ENCODE data around the gene CAMK1D.

CAMK1D gene

DNA sequence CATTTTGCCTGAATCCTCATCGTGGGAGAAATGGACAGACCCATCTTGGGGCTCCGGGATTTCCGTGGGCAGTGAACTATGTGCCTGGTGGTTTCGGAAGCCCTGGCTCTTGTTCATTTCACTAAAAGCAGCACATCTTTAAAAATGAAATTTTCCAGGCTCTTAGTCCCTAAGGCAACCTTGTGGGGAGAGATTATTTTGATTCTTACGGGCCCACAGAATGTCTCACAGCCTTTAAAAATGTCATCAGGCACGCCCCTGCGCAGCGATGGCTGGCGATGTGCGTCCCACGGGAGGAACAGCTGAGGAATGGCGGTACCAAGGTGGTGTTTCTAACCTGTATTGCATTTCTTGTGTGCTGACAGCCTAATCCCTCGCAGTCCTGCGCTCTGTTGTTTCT lies 462.5 kb downstream of the CAMK1D start:
- Mint-ChIP-seq H3K4me1 (ENCODE audit: low read depth) (no peaks in the 10 kb centered on the region), H3K9me3 (peaks cover 13% of the 10 kb centered on the region), H3K4me3 (no peak overlapping the region), H3K27me3 (no peaks in the 10 kb centered on the region), H3K27ac (no peak overlapping the region), H3K36me3 (ENCODE audit: low read depth) (peaks cover 69% of the 10 kb centered on the region)
- intact Hi-C loops (cut with micrococcal nuclease), result no loop called here

DNA sequence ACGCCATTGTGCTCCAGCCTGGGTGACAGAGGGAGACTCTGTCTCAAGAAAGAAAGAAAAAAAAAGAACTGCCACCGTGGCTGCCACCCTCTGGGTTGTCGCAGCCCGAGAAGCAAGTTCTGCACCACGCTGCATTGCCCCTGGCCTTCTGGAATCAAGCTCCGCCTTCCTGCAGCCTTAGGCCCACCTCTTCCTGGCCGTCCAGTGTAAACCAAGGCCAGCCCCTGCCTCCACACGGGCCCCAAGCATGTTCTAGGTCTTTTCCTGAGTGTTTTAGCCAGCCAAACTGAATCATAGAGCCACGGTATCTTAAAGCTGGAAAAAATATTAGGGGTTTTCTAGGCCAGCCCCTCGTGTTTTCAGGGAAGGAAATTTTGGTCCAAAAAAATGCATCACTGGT lies 463.2 kb downstream of the CAMK1D start:
- Mint-ChIP-seq H3K9me3 (peaks cover 13% of the 10 kb centered on the region), H3K4me3 (no peak overlapping the region), H3K36me3 (ENCODE audit: low read depth) (peaks cover 69% of the 10 kb centered on the region), H3K27ac (no peak overlapping the region), H3K4me1 (ENCODE audit: low read depth) (no peaks in the 10 kb centered on the region), H3K27me3 (no peaks in the 10 kb centered on the region)
- intact Hi-C loops (cut with micrococcal nuclease), result no loop called here

DNA sequence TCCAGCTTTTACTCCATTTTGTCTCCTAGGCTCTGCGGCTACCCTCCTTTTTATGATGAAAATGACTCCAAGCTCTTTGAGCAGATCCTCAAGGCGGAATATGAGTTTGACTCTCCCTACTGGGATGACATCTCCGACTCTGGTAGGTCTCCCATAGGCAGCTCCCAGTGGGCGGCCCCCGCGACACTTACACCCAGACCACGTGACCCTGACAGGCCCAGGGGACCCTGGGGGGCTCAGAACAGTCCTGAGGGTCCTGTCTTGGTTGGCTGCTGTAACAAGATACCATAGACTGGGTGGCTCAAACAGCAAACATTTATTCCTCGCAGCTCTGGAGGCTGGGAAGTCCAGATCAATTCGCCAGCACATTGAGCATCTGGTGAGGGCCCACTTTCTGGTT lies 464.8 kb downstream of the CAMK1D start:
- Mint-ChIP-seq H3K4me1 (ENCODE audit: low read depth) (no peaks in the 10 kb centered on the region), H3K27ac (no peak overlapping the region), H3K9me3 (peaks cover 13% of the 10 kb centered on the region), H3K4me3 (no peak overlapping the region), H3K36me3 (ENCODE audit: low read depth) (peaks cover 78% of the 10 kb centered on the region), H3K27me3 (no peaks in the 10 kb centered on the region)
- intact Hi-C loops (cut with micrococcal nuclease), result no loop called here

DNA sequence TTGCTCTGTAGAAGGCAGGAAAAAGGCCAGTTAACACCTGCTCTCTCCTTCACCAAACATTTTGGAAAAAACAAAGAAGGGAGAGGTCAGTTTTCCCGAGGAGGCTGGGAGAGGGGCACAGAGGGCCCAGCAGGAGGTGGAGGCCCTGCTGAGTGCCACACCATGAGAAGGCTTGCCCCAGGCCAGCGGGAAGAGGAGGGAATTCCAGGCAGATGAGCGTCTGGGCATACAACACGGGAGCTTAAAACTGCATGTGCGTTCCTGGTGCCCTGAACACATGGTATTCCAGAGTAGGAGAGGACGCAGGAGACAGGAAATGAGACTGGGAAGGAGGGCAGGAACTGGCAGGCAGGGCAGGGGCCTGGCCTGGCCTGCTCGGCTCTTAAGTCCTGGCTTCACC lies 469.7 kb downstream of the CAMK1D start:
- H3K27ac Mint-ChIP-seq, result no peak overlapping the region
- H3K9me3 Mint-ChIP-seq, result peaks cover 20% of the 10 kb centered on the region
- intact Hi-C loops (cut with micrococcal nuclease), result no loop called here
- no peaks in the 10 kb centered on the region for H3K27me3 Mint-ChIP-seq
- H3K4me1 Mint-ChIP-seq (ENCODE audit: low read depth), result no peaks in the 10 kb centered on the region
- H3K4me3 Mint-ChIP-seq, result no peak overlapping the region
- peaks cover 95% of the 10 kb centered on the region for H3K36me3 Mint-ChIP-seq (ENCODE audit: low read depth)

DNA sequence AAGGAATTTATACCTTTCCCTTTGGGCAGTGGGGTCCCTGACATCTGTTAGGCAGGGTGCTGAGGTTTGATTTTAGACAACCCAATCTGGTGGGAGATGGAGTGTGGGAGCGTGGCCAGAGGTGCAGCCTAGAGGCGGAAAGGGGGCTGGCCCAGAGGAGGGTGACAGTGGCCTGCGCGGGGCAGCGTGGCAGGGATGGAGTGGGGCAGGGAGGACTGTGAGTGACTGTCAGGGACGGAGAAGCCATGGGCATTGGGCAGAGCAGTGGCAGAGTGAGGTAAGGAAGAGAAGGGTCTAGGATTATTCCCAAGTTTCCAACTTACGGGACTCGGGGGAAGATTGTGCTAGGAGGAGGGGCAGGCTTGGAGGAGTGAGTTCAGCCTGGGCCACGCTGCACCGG lies 470.3 kb downstream of the CAMK1D start:
- Mint-ChIP-seq H3K4me1 (ENCODE audit: low read depth) (no peaks in the 10 kb centered on the region), H3K36me3 (ENCODE audit: low read depth) (peaks cover 95% of the 10 kb centered on the region), H3K27ac (no peak overlapping the region), H3K27me3 (no peaks in the 10 kb centered on the region), H3K9me3 (peaks cover 16% of the 10 kb centered on the region), H3K4me3 (no peak overlapping the region)
- intact Hi-C loops (cut with micrococcal nuclease), result no loop called here

DNA sequence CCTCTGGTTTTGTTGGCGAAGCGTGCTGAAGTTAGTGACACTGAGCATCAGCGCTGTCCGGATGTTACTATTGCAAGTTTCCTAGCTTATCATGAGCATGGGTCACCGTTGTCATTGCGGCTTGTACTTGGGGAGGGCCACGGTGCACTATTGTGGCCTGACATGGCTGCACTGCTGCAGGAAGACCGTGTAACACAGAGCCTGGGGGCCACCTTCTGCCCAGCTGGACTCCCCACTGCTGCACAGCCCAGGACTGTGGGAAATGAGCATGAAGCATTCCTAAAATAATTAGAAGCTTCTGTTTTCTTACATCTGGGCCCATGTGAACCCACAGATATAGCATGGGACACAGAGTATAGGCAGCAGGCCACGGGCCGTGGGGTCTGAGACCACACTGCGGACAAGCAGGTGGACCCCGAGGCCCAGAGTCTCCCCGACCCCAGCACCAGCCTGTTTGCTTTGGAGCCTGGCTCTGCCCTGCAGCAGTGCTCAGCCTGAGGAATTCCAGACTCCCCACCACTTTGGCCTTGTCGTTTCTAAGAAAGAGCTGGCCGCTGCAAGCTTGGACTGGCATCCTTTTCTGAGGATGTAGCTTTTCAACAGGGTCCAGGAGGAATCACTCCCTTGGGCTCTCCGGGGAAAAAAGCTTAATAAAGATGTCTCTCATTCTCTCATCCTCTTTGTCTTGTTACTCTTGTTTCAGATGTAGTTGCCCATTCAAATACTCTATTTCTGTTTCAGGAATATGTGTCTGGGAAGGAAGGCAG lies 473.0 kb downstream of the CAMK1D start:
- peaks cover 16% of the 10 kb centered on the region for H3K9me3 Mint-ChIP-seq

DNA sequence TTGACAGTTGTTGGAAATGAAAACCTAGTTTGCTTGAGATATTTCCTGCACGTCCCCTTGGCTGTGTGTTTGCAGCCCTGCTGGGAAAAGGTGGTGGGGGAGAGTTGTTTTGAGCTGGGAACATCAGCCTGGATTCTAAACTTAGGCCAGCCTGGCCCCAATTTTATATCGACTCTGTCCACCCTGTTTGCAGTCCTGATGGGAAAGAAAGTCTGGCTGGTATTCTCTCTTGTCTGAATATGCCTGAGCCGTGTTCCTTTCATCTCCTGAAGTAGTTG lies 473.5 kb downstream of the CAMK1D start:
- no peak overlapping the region for H3K27ac Mint-ChIP-seq
- H3K27me3 Mint-ChIP-seq, result no peaks in the 10 kb centered on the region
- H3K4me3 Mint-ChIP-seq, result no peak overlapping the region
- no peaks in the 10 kb centered on the region for H3K4me1 Mint-ChIP-seq (ENCODE audit: low read depth)
- peaks cover 95% of the 10 kb centered on the region for H3K36me3 Mint-ChIP-seq (ENCODE audit: low read depth)
- peaks cover 16% of the 10 kb centered on the region for H3K9me3 Mint-ChIP-seq
- intact Hi-C loops (cut with micrococcal nuclease), result no loop called here

More for the DNA sequence above, 473.0 kb downstream of the CAMK1D start:
- Mint-ChIP-seq H3K4me3 (no peak overlapping the region), H3K4me1 (ENCODE audit: low read depth) (no peaks in the 10 kb centered on the region), H3K36me3 (ENCODE audit: low read depth) (peaks cover 95% of the 10 kb centered on the region), H3K27ac (no peak overlapping the region), H3K27me3 (no peaks in the 10 kb centered on the region)
- intact Hi-C loops (cut with micrococcal nuclease), result no loop called here

DNA sequence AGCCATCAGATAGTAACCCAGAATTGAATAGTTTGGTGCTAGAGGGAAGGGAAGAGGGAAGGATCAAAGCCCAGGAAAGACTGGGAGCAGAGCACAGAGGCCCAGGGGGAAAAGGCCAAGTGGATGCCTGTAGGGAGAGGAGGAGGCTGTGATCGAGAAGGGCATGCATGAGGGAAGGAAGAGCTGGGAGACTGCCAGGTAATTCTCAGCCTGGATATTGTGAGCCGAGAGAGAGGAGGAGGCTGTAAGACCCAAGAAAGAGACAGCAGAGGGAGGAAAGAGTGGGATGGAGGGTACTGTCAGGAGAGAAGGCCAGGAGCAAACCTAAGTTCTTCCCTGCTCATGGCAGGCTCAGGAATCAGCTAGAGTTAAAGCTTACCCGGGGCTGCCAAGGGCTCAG lies 474.0 kb downstream of the CAMK1D start:
- Mint-ChIP-seq H3K4me1 (ENCODE audit: low read depth) (no peaks in the 10 kb centered on the region), H3K27ac (no peak overlapping the region), H3K4me3 (no peak overlapping the region), H3K9me3 (peaks cover 16% of the 10 kb centered on the region), H3K36me3 (ENCODE audit: low read depth) (peaks cover 95% of the 10 kb centered on the region), H3K27me3 (no peaks in the 10 kb centered on the region)
- intact Hi-C loops (cut with micrococcal nuclease), result no loop called here

DNA sequence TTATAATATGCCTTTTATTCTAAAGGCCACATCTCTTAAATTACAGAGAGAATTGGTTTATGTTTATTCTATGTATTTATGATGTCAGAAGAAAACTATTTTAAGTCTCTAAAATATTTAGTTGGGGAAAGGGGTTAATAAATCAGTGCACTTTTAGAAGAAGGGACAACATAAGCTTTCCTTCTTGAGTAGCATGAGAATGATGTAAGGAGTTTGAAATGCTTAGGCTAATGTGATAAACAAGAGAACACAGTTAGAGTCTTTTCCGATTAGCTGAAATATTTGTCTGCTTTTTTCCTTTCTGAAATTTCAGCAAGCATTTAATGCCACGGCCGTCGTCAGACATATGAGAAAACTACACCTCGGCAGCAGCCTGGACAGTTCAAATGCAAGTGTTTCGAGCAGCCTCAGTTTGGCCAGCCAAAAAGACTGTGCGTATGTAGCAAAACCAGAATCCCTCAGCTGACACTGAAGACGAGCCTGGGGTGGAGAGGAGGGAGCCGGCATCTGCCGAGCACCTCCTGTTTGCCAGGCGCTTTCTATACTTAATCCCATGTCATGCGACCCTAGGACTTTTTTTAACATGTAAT lies 476.0 kb downstream of the CAMK1D start:
- Mint-ChIP-seq H3K27me3 (no peaks in the 10 kb centered on the region), H3K4me1 (ENCODE audit: low read depth) (no peaks in the 10 kb centered on the region), H3K4me3 (no peak overlapping the region), H3K9me3 (peaks cover 5% of the 10 kb centered on the region), H3K27ac (no peak overlapping the region), H3K36me3 (ENCODE audit: low read depth) (peaks cover 95% of the 10 kb centered on the region)
- intact Hi-C loops (cut with micrococcal nuclease), result no loop called here

DNA sequence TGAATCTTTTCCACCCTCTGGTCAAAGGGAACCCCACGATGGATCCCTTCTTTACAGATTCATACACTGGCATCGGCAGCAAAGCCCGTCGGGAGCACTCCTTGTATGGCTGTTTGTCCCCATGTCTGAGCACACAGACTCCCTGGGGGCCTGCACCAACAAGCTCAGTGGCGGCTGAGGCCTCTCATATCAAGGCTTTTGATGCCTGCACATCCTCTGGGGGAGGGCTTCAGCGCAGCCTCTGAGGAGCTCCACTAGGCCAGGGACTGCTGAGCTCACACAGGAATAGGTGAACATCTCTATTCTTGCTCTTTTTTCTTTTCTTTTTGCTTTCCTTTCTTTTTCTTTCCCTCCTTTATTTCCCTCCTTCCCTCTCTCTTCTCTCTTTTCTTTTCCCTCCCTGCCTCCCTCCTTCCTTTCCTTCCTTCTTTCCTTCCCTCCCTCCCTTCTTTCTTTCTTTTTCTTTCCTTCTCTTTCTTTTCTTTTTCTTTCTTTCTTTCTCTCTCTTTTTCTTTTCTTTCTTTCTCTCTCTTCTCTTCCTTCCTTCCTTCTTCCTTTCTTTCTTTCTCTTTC lies 477.5 kb downstream of the CAMK1D start:
- no peaks in the 10 kb centered on the region for H3K4me1 Mint-ChIP-seq (ENCODE audit: low read depth)
- intact Hi-C loops (cut with micrococcal nuclease), result no loop called here
- H3K27me3 Mint-ChIP-seq, result no peaks in the 10 kb centered on the region
- no peaks in the 10 kb centered on the region for H3K9me3 Mint-ChIP-seq
- peaks cover 87% of the 10 kb centered on the region for H3K36me3 Mint-ChIP-seq (ENCODE audit: low read depth)
- no peak overlapping the region for H3K4me3 Mint-ChIP-seq
- no peak overlapping the region for H3K27ac Mint-ChIP-seq

DNA sequence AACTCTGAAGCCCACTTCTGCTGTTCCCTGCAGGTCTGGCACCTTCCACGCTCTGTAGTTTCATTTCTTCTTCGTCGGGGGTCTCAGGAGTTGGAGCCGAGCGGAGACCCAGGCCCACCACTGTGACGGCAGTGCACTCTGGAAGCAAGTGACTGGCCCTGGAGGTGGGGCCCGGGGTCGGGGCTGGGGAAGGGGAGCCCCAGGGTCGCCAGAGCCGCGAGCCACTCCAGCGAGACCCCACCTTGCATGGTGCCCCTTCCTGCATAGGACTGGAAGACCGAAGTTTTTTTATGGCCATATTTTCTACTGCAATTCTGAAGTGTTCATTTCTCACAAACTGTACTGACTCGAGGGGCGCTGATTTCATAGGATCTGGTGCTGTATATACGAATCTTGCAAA lies 479.4 kb downstream of the CAMK1D start:
- Mint-ChIP-seq H3K36me3 (ENCODE audit: low read depth) (peaks cover 74% of the 10 kb centered on the region), H3K4me3 (no peak overlapping the region), H3K4me1 (ENCODE audit: low read depth) (no peaks in the 10 kb centered on the region), H3K27ac (no peak overlapping the region), H3K9me3 (no peaks in the 10 kb centered on the region), H3K27me3 (no peaks in the 10 kb centered on the region)
- intact Hi-C loops (cut with micrococcal nuclease), result no loop called here

DNA sequence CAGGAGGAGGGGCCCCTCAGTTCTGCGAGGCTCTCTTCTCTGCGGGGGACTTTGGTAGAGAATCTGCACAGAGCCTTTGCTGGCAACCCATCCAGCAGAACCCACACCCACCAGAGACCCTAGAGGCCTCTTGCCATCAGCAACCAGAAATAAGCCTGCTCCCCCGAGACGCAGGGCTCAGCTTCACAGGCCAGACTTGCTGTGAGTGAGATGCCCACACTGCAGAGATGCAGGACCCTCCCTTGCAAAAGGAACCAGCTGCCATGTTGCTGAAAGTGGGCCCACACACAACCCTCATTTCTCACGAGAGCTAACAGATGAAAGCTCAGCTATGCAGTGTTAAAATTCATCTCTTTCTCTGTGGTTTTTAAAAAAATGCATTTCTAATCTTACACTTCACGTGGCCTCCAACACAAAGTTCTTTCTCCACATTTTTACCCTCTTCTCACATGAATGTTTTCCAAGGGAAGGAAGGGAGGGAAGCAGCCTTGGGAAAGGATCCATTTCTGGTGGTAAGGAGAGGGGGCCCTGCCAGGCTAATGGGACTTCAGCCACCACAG lies 480.6 kb downstream of the CAMK1D start:
- intact Hi-C loops (cut with micrococcal nuclease), result no loop called here
- Mint-ChIP-seq H3K4me3 (no peak overlapping the region), H3K9me3 (no peaks in the 10 kb centered on the region), H3K27me3 (no peaks in the 10 kb centered on the region), H3K27ac (no peak overlapping the region), H3K4me1 (ENCODE audit: low read depth) (no peaks in the 10 kb centered on the region), H3K36me3 (ENCODE audit: low read depth) (peaks cover 62% of the 10 kb centered on the region)

DNA sequence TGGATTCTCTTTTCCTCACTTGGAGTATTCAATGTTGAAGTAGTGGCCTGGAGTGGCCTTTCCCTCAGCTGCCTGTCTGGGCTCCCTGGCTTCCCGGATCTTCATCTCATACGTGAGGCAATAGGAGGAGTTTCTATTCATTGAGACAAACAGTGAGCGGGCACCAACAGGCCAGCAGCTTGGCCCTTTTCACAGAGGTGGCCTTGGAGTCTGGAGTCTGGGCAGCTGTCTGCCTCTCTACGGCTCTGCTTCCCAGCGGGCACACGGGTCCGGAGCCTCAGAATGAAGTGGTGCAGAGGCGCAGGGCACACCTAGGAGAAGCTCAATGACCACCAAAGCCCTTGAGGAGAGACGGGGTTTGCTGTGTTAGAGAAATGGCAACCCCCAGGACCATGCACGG lies 482.7 kb downstream of the CAMK1D start:
- Mint-ChIP-seq H3K9me3 (no peaks in the 10 kb centered on the region), H3K4me3 (no peak overlapping the region), H3K27ac (no peak overlapping the region), H3K36me3 (ENCODE audit: low read depth) (peaks cover 40% of the 10 kb centered on the region), H3K4me1 (ENCODE audit: low read depth) (no peaks in the 10 kb centered on the region), H3K27me3 (no peaks in the 10 kb centered on the region)
- intact Hi-C loops (cut with micrococcal nuclease), result no loop called here

DNA sequence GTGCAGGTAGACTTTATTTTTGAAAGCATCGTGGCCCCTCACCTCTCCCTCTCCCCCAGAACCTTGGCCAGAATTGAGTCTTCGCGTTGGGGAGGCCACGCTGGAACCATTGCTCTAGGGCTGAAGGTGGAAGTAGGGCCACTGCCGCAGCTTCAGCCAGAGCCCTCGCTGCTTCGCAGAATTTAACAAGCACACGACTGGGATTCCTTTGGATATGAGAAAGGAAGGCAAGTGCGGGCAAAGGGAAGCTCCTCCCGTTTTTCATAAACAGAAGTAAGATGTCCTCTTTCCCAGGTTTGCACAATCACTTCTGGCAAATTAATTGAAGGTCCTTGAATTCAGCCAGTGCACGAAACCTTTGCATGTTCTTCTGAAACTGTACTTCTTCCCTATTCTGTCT lies 484.1 kb downstream of the CAMK1D start:
- intact Hi-C loops (cut with micrococcal nuclease), result no loop called here
- no peaks in the 10 kb centered on the region for H3K4me1 Mint-ChIP-seq (ENCODE audit: low read depth)
- no peaks in the 10 kb centered on the region for H3K27me3 Mint-ChIP-seq
- no peak overlapping the region for H3K27ac Mint-ChIP-seq
- H3K9me3 Mint-ChIP-seq, result no peaks in the 10 kb centered on the region
- H3K4me3 Mint-ChIP-seq, result no peak overlapping the region
- peaks cover 27% of the 10 kb centered on the region for H3K36me3 Mint-ChIP-seq (ENCODE audit: low read depth)

Data from dendritic cell treated with granulocyte-macrophage colony-stimulating factor and Interleukin-4, amounts not matched to agents 40 ng/mL and 50 ng/mL, for 4 days (primary cell).